NCI-H1105 (cell line): ENCODE measurements around the gene SERTAD2.

Experiments used
- DNase-seq: peaks from one replicate; lab custom pipeline; 2025; lab: John Stamatoyannopoulos, UW

The SERTAD2 gene

DNA sequence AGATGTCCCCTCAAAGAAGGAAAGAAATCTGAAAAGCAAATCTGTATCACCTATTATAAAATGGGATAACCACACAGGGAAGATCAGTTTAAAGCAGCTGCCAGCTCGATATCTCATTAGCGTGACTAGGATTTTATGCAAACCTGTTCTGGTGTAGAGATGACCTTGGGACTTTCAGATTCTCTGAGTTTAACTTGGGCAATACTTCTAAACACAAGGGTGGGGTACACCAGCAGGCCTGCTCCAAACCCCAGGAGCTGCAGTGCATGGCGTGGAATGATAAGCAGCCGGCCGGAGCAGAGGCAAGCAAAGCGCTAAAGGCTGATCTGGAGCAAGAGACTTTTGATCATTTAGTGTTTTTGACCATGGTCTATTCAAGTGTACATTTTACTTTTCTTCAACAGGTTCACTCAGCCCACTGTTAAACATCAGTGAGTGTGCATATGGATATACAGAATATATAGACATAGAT is 4.7 kb downstream of the SERTAD2 start:
- no peak for DNase-seq

DNA sequence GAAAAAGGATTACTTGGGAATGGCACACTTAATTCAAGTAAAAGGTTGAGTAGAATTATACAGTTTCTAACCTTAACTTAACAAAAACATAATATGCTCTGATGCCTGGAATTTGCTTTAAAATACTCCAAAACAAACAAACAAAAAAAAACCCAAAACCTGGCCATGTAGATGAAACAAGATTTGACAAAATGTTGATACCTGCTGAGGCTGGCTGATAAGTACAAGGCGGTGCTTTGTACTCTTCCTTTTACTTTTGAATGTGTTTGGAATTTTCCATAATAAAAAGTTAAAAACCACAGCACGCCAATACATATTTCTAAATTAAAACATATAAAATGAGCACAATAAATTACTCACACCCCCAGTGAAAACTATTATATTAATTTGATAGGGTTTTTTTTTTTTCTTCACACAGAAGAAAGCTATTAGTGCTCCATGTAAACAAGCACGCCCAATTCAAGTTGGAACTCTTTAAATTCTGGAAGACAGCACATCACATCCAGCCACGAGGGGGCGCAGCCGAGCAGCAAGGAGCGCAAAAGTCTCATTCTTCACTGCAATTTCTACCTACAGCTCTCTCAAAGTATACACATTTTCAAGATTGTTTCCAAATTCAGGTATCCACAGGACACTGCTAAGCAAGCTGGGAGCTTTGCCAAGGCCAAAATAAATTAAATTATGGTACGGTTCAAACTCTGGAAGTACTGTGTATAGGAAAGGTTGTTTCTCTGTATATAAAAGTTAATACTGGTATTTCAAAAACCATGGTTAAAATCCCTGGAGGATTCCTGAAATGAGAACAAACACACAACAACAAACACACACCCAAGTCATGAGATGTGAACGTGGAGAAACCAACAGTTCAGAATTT is 7.5 kb downstream of the SERTAD2 start:
- peak; percentile 73 for DNase-seq

DNA sequence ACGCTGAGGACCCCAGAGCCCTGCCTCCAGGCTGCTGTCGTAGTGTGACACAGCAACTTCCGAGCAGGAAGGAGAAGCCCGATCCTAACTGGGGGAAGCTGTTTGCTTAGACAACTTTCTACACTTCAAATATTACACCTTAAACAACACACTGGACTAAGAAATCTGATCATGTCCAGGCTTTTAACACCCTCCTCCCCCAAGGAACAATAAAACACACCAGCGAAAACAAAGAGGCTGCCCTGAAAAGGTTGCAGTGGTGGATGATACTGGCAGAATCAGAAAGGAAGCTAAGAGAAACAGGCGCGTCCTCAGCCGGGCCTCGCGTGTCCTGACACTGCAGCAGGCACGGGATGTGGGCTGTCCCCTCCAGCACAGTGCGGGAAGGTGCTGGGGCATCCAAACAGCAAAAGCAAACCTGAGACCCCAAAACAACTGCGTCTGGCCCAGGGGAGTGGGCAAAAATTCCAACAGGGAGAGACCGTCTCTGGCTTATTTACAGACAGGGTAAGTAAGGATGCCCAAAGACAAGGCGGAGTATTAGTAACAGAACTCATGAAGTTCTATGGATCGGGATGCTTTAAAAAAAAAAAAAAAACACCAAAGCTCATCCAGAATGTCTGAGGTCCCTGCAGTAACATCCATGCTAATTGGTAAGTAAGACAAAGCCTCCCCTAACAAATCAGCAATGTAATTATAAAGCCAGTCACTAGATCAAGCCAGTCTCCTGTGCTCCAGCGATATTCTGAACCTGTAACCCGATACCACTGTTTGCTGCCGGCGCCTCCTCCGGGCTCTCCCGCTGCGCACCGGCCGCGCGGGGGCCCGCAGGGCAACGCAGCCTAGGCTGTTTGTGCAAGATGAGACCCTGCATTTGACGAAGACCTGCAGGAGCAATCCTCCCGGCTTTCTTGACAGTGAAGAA is 9.0 kb downstream of the SERTAD2 start:
- peak; percentile 72 for DNase-seq

DNA sequence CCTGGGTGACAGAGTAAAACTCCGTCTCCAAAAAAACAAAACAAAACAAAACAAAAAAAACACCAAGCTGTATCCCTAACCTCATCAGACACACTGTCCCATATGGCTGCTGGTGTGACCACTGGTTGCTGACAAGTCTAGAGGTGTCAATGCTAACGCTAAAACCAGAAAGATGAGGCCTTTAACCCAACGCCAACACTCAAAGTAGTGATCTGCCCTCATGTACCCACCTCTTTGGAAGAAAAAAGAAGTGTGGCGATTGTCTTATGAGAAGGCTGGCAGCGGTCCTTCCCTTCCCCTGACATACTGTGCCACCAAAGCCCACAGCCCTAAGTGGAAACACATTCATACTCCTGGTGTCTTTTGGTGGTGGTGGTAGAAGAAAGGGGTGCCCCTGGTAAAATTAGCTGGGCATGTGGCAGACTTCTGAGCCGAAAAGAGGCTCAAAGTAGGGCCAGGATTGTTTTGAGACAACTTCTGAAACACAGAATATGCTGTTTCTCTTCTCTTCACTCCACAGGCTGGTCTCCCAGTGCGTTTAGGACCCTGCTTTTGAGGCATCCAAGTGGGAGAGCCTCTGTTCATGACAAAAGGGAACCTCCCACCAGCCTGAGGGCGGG is 9.8 kb downstream of the SERTAD2 start:
- no peak for DNase-seq

DNA sequence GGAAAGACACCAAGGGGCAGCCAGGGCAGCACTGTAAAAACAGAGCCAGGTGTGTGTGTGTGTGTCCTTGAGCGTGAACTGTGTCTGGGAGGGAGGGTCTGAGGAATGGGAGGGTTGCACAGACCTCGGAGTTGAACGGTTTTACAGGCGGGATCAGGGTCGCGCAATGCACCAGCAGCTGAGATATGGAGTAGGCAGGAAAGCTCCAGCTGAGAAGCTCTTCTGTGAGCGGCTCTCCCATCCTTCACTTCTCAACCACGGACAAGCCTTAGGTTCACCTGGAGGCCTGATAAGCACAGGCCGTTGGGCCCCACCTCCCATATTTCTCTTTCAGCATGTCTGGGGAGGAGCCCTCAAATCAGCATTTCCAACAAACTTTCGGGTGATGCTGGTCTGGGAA is 12.1 kb downstream of the SERTAD2 start:
- DNase-seq, result no peak

DNA sequence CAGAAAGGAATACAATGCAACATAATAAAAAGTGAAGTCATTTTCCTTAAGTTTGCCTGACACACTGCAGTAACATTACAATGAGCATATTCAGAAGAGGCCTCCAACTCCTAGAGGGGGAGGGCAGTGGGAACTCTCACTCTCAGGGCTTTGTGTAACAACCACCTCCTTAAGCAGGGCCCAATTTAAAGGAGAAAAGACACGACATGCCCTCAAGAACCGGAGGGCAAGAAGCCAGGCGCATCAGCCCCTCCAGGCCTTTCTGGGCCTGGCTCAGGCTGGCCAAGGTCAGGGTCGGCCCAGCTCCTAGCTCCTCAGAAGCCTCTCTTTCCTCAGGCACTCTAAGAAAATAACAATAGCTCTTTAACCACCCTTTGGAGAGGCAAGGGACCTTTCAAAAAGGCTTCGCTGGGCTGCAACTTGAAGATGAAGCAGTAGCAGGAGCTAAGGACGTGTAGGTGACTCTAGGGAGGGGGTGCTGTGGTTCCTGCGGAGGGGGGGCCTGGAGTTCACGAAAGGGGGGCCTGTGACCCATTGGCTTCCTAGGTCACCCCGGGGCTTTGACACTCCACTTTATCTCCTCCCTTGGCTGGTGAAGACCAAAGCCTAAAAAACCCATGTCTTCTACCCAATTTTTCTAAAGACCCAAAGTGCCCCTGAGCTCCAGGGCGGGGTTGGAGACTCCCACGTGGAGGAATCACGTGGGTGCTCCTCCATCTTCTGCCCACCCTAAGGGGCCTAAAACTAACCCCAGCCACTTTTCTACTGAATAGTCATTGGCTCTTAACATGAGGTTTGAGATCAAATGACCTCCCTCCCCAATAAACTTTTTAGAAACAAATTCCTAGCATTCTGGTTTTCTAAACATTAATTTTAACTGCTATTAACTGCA is 13.3 kb downstream of the SERTAD2 start:
- DNase-seq, result no peak

DNA sequence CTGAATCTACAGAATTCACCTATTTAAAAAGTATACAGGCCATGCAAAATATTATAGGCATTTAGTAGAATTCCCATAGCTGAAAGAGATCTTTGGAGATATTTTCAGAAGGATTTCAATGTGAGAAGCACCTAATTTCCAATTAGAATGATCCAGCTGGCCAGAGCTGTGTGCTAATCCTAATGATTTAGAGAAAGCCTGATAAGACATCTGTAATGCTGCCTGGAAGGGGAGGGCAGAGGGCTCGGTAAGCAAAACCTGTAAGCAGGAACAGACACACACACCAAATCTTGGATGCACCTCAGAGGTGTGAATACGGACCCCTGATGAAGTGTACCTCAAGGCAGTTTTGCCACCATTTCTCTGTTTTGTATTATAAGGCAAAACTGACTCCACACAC is 14.0 kb downstream of the SERTAD2 start:
- DNase-seq, result no peak

DNA sequence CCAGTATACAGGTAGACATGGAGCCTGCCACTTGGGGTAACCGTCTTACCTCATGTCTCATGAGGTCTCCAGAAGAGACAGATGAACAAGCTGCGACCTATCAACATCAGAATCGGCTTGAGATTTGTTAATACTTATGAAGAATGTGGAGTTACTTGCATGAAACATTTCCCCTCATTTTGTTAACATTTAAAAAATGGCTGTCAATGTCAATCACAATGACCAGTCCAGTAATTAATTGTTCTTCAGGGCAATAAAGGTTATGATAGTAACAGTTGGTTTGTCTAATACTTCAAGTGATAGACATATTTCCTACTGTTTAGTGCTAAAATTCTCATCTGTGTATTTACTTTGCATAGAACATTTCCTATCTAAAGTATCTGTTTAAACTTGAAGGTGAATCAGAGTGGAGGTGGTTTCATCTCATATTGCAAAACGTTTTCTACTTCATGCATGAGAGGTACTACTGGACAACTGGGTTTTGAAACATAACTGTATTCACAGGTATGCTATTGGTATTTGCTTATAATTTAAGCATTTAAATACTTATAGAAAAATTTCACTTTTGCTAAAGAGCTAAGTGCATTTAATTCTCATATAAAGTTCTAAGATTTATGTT is 15.1 kb downstream of the SERTAD2 start:
- no peak for DNase-seq

DNA sequence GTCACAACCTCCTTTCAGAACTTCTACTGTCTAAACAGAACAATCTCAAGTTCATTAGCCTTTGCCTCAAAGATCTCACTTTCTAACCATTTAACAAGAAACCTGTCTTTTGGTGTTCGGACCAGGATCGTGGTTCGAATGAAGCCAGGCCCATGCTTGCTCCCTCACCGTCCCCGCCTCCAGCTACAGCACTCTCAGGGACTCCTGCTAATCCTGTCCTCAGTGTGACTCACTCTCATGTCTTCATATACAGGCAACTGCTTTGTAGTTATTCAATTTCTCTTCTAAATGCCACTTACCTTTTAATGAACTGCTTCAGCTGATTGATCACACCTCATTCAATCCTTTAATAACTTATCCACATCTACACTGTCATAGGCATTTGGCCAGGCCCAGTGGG is 15.8 kb downstream of the SERTAD2 start:
- DNase-seq, result no peak

DNA sequence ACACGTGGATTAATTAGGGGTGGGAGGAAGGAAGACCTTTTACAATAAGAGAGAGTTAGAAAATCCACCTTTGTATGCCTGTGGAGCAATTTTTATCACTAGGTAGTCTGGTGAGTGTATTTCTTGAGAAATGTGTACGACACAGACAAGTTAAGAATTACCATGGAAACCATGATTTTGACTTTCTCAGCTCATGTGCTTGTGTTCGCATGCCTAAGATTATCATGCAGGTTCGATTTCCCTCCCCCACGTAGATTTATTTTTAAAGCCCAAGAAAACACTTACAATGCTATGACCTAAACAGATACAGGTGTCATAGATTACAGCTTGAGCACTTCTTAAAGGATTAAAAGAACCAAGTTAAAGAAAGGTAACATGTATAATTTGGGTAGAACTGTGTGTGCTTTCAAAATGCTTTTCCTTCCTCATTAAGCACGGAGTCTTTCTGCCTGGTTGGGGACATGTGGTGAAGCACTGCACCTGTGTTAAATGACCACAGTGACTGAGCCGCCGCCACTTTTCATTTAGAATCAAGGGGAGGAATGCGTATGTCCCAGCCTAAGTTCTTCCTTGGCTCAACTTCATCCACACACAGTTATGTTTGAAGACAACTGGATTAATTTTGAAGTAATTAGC is 16.6 kb downstream of the SERTAD2 start:
- no peak for DNase-seq

DNA sequence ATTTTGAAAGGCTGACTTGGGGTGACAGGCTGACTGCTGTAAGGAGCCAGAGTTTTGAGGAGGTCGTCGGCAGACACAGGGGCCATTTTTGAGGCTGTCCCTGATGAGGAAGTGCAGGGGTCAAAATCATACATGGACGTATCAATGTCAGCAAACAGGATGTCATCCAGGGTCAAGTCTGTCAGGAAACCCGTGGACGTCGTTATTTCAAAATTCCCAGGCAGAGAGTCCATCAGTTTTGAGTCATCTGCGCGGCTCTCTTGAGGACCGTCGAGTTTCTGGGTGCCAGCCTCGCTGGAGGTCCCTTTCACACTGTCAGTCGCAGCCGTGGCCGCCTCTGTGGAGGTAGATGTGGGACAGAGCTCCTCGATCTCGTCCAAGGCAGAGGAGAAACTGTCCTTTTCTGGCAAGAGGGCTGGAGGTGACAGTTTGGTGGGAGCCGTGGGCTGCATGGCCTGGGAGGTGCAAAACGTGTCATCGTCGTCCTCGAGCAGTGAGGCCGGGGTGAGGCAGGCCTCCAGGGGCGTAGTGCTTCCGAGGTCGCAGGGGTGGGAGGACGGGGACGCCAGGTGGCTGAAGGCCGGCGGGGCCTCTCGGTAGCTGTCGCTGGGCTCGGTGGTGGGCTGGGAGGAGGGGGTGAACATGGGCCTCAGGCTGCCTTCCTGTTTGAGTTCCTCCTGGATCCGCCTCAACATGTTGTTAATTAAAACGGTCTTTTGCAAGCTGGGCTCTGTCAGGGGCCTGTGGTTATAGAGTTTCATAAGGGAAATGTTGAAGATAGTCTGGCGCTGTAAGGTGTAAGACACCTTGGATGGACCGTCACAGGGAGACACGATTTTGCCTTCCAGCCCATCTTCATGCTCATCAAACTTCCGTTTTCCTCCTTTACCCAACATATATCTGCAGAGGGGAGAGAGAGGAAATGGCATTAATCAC is 17.5 kb downstream of the SERTAD2 start:
- DNase-seq, result no peak

DNA sequence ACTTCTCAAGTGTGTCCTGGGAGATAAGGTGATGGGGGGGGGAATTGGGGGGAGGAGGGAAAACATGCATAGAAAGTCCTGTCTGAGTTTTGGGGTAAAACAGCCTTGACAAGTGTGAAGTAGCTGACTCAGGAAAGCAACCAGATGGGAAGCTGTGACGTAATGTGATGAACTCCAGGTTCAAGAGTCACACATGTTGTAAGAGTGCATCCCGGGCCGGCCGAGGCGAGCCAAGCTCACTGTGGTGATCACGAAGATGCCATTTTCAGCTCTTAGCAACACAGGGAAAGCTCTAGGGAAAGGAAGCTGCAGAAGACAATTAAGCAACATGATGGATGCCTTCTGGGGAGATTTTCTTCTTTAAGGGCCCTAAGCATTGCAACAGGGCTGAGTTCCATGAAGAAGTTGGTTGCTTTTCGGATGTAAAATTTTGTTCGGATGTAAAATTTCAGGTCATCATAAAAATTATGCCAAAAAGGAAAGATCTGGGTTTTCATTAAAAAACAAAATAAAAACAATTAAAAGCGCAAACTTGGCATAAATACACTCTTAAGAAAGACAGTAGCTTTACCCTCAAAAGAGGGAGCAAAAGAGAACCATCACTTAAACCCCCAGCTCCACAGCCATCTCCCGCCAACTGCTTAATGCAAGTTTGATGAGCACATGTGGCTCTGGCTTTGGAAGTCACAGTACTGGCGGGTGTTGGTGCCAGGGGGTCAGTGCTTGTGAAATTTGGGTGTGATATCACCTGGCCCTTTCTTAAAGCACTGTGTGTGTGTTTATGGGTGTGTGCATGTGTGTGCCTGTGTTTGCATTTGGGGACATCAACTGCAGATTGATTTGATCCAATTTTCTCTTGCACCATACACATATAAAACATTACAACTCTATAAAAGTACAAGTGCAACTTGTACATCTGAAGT is 19.1 kb downstream of the SERTAD2 start:
- DNase-seq, result no peak

DNA sequence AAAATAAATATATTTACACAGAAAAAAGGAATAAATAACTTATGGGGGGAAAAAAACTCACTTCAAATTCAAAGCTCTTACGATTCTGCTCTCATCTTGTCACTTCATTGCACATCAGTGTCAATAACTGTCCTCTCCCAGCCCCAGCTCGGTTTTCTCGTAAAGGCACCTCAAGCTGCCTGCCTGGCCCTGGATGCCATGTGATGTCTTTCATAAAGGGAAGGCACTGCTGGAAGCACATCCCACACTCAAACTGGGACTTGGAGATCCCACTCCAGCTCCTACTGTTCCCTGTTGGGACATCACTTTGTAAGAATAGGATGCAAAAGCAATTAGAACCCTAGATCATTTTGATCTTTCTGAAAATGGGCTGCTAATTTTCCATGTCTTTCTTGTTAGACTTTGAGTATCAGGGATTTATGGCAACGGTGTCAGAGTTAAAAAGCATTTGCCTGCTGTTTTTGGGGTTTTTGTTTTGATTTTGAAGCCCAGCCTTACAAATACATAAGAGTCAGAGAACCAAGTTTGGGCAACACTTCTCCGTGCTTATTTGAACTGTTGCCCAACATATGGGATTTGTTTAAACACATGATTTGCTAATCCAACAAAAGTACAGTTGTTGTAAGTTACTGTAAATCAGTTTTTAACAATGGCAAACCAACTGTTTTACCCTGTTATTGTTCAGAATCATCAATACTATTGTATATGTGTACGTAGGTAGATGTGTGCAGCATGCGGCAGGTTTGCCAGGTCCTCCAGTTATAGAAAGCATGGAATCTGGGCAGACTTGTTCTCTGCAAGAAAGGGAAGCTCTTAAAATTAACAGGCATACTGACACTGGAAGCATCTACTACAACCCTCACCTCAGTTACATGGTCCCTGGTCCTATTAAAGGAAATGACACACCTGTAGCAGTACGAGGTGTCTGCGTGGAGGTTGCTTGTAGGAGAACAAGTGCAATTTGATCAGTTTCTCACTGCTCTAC is 20.6 kb downstream of the SERTAD2 start:
- no peak for DNase-seq

DNA sequence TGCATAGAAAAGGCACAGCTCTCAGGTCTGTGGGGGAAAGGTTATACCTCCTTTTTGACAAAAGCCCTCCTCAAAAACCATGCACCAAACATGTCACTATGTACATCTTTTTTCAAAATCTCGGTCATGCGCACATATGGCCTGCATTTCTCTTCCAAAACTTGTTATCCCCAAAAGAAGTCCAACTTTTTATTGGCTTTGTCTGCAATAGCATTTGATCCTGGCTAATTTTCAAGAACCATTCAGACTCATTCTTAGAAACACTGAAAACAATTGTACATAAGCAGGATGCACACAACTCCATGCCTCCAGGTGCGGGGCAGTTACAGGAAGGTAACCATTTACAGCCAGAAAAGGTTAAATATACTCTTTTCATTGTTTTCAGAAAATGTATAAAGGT is 21.9 kb downstream of the SERTAD2 start:
- DNase-seq, result no peak

DNA sequence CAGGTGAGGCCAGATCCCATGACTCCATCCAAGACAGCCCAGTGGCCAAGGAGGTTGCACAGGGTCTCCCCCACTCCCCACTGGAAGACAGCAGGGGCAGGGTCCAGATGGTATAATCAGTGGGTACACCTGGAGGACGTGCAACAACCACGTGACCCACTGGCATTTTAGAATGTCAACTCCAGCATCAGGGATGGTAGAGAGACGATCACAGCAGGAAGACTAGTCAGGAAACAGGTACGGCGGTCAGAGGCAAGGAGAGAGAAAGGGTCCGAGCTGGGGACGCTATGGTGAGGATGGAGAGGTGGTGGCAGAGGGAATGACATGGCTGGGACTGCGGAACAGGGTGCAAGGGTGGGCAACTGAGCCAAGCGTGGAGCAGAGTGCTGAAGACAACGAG is 23.0 kb downstream of the SERTAD2 start:
- DNase-seq, result no peak

DNA sequence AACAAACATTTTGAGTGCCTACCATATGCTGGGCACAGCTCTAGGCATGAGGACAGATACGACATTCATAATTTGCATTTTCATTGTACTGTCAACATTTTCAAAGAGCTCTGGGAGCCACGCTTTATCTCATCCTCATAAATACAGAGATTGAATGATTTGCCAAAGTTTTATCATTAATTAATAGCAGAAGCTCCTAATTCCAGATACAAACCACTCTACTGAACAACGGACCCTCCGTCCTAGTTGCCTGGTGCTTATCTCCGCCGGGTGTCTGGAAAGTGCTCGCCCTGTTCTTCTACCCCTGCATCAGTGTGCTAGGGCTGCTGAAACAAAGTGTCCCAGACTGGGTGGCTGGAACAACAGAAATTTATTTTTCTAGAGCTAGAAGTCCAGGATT is 23.8 kb downstream of the SERTAD2 start:
- DNase-seq, result no peak

DNA sequence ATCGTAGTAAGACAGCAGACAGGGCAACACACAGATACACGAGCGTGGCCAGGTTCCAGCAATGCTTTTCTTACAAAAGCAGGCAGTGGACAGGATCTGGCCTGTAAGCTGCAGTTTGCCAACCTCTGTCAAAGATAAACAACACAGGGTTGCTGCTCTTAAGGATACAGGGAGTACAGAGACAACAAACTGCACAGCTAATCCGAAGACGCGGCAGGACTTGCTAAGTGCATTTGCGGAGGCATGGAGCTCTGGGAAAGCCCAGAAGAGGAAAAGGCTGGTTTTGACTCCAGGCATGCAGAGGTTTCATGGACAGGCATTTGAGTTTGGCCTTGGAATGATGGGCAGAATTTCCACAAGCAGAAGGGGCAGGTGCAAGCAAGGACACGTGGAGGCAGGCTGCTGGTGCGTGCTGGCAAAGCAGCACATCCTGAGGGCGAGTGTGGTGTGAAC is 24.4 kb downstream of the SERTAD2 start:
- DNase-seq, result no peak
